SK-N-SH (cell line): ENCODE data around the gene TSGA10IP. TPM values are rescaled to one million over a fixed set of nuclear protein-coding genes. Genes with fewer than 3 reads are reported as not detected.

Source experiments
- CTCF ChIA-PET: fragments of 300-600, 350-600 bp; formaldehyde crosslinking; extraction: SDS; loops from one replicate; lab custom pipeline; 2021; lab: Yijun Ruan, JAX
- POLR2A ChIA-PET: fragments of 350-600 bp; sonication (Branson Sonifier 250); formaldehyde crosslinking; extraction: SDS; loops from one replicate; lab custom pipeline; 2020; ENCODE audit warnings: antibody characterized with exemption, inconsistent platforms; lab: Yijun Ruan, JAX
- DNase-seq: peaks from one replicate; pipeline ENCODE4 v3.0.0; 2012
- H2AFZ ChIP-seq: fragments of 200-600 bp; sonication (generic); 2 replicates; pipeline ENCODE4 v1.8.1; 2016; ENCODE audit warnings: antibody characterized with exemption, mild to moderate bottlenecking, low read depth
- H3F3A ChIP-seq: fragments of 200-600 bp; sonication (generic); replicated peaks from 2 replicates; pipeline ENCODE3; 2016; ENCODE audit warnings: antibody characterized with exemption, mild to moderate bottlenecking; ENCODE audit not compliant: insufficient read depth
- H3K27ac ChIP-seq, 2 experiments: fragments of 200-500 bp in 1 of 2; fragments of 200-600 bp in 1 of 2; sonication (Bioruptor generic) in 1 of 2; sonication (generic), shearing (Covaris generic) in 1 of 2; 2 replicates each; pipeline versions ENCODE4 v1.5.1 to v1.6.1; 2014 to 2016; ENCODE audit warnings: low read depth in 2 of 2, inconsistent platforms in 1 of 2, low read length in 1 of 2, mild to moderate bottlenecking in 1 of 2, mixed read lengths in 1 of 2
- H3K27me3 ChIP-seq: fragments of 200-600 bp; sonication (generic), shearing (Covaris generic); 2 replicates; pipeline ENCODE4 v1.6.1; 2016; ENCODE audit warnings: mixed run types; ENCODE audit not compliant: insufficient read depth
- H3K36me3 ChIP-seq, 2 experiments: fragments of 200-500 bp in 1 of 2; fragments of 200-600 bp in 1 of 2; sonication (Bioruptor generic) in 1 of 2; sonication (generic) in 1 of 2; replicated peaks in 1 of 2; 2 replicates each; pipeline versions ENCODE3 to v1.5.1; 2014 to 2016; ENCODE audit warnings: low read length in 1 of 2, mild to moderate bottlenecking in 1 of 2; ENCODE audit not compliant: insufficient read depth in 2 of 2, control insufficient read depth in 1 of 2
- H3K4me1 ChIP-seq, 2 experiments: fragments of 200-500 bp in 1 of 2; fragments of 200-600 bp in 1 of 2; sonication (Bioruptor generic) in 1 of 2; sonication (generic), shearing (Covaris generic) in 1 of 2; 2 replicates each; pipeline versions ENCODE4 v1.5.1 to v1.6.1; 2014 to 2016; ENCODE audit warnings: low read depth in 1 of 2, low read length in 1 of 2, mixed run types in 1 of 2; ENCODE audit not compliant: insufficient read depth in 2 of 2, control insufficient read depth in 1 of 2
- H3K4me2 ChIP-seq: fragments of 200-600 bp; sonication (generic), shearing (Covaris generic); 2 replicates; pipeline ENCODE4 v1.6.1; 2017; ENCODE audit warnings: mixed run types
- H3K4me3 ChIP-seq, 2 experiments: fragments of 200-500 bp in 1 of 2; fragments of 200-600 bp in 1 of 2; sonication (Bioruptor generic) in 1 of 2; sonication (generic), shearing (Covaris generic) in 1 of 2; 2 replicates each; pipeline versions ENCODE4 v1.5.1 to v1.8.1; 2014 to 2016; ENCODE audit warnings: low read depth in 2 of 2, inconsistent platforms in 1 of 2, low read length in 1 of 2, mild to moderate bottlenecking in 1 of 2, mixed read lengths in 1 of 2, moderate library complexity in 1 of 2
- H3K79me2 ChIP-seq: fragments of 200-600 bp; sonication (generic); 2 replicates; pipeline ENCODE4 v1.8.1; 2017; ENCODE audit warnings: mild to moderate bottlenecking; ENCODE audit not compliant: insufficient read depth
- H3K9ac ChIP-seq: fragments of 200-600 bp; sonication (generic); 2 replicates; pipeline ENCODE4 v1.6.1; 2017; ENCODE audit warnings: mixed run types
- H3K9me2 ChIP-seq: fragments of 200-600 bp; sonication (generic); 2 replicates; pipeline ENCODE4 v1.6.1; 2017; ENCODE audit warnings: mixed run types
- H3K9me3 ChIP-seq: fragments of 200-600 bp; sonication (generic); 2 replicates; pipeline ENCODE4 v1.6.1; 2017; ENCODE audit warnings: mixed run types, mild to moderate bottlenecking, moderate library complexity
- H4K20me1 ChIP-seq: fragments of 200-600 bp; sonication (generic); 2 replicates; pipeline ENCODE4 v1.6.1; 2017; ENCODE audit warnings: mild to moderate bottlenecking, mixed run types; ENCODE audit not compliant: insufficient read depth
- CHD2 ChIP-seq: fragments of 150-350 bp; IDR thresholded peaks from 2 replicates; pipeline ENCODE4 v1.6.1; 2018; ENCODE audit warnings: low read length; ENCODE audit not compliant: partially characterized antibody
- EP300 ChIP-seq, 2 experiments: IDR thresholded peaks; 2 replicates each; pipeline versions ENCODE4 v1.4.0 to v1.6.1; 2012; ENCODE audit warnings: borderline replicate concordance in 1 of 2, low read depth in 1 of 2, low read length in 1 of 2
- EZH2phosphoT487 ChIP-seq: fragments of 200-600 bp; sonication (generic); IDR thresholded peaks from 2 replicates; pipeline ENCODE4 v1.6.1; 2017; ENCODE audit warnings: low read depth, mixed run types, mild to moderate bottlenecking, antibody characterized with exemption, moderate library complexity, borderline replicate concordance
- FOSL2 ChIP-seq: IDR thresholded peaks from 2 replicates; pipeline ENCODE4 v1.4.0; 2012; ENCODE audit warnings: low read depth, mild to moderate bottlenecking, moderate library complexity, borderline replicate concordance
- FOXM1 ChIP-seq: IDR thresholded peaks from 2 replicates; pipeline ENCODE4 v1.4.0; 2012; ENCODE audit warnings: low read depth, mild to moderate bottlenecking
- GABPA ChIP-seq: IDR thresholded peaks from 2 replicates; pipeline ENCODE4 v1.4.0; 2012; ENCODE audit warnings: low read depth, mild to moderate bottlenecking
- GATA2 ChIP-seq: sonication (generic); formaldehyde crosslinking; IDR thresholded peaks from 2 replicates; pipeline ENCODE4 v1.5.0; 2020; ENCODE audit warnings: mild to moderate bottlenecking, missing genetic modification reagents
- JUND ChIP-seq: IDR thresholded peaks from 2 replicates; pipeline ENCODE4 v1.4.0; 2012
- MEF2A ChIP-seq: IDR thresholded peaks from 2 replicates; pipeline ENCODE4 v1.4.0; 2012; ENCODE audit warnings: low read depth, borderline replicate concordance
- NRF1 ChIP-seq: IDR thresholded peaks from 2 replicates; pipeline ENCODE4 v1.6.1; 2012; ENCODE audit warnings: low read depth, mild to moderate bottlenecking, low read length
- RAD21 ChIP-seq: IDR thresholded peaks from 2 replicates; pipeline ENCODE4 v1.6.1; 2012; ENCODE audit warnings: mild to moderate bottlenecking, low read length
- RCOR1 ChIP-seq: fragments of 150-350 bp; IDR thresholded peaks from 2 replicates; pipeline ENCODE4 v1.6.1; 2017; ENCODE audit warnings: antibody characterized with exemption, low read length
- RXRA ChIP-seq: IDR thresholded peaks from 2 replicates; pipeline ENCODE4 v1.4.0; 2012; ENCODE audit warnings: low read depth, mild to moderate bottlenecking, borderline replicate concordance
- TAF1 ChIP-seq: IDR thresholded peaks from 2 replicates; pipeline ENCODE4 v1.6.1; 2012; ENCODE audit warnings: low read depth, mild to moderate bottlenecking, low read length, moderate library complexity, borderline replicate concordance
- YY1 ChIP-seq: IDR thresholded peaks from 2 replicates; pipeline ENCODE4 v1.4.0; 2012; ENCODE audit warnings: low read depth, mild to moderate bottlenecking
- WGBS: methylation state at CpG from one replicate; pipeline ENCODE4 v1.1.6; 2017; ENCODE audit warnings: low lambda C conversion rate; 5-methylcytosine and 5-hydroxymethylcytosine counted together
- polyA plus RNA-seq, 3 experiments: library from polyadenylated mRNA; depleted of rRNA; stranded (reverse); fragments of >200 nt; gene quantifications; 2 replicates each; pipeline ENCODE4 v1.2.3, GENCODE V29; 2012
- TF ChIP-seq, protein P1 (sequence below): fragments of 150-350 bp; IDR thresholded peaks from 2 replicates; pipeline ENCODE4 v1.6.1; 2017; ENCODE audit warnings: antibody characterized with exemption, low read length, low read depth, borderline replicate concordance
- TF ChIP-seq, protein P2 (sequence below): fragments of 150-350 bp; IDR thresholded peaks from 2 replicates; pipeline ENCODE4 v1.6.1; 2016; ENCODE audit warnings: mild to moderate bottlenecking, low read depth, low read length
- TF ChIP-seq, protein P3 (sequence below): IDR thresholded peaks from 2 replicates; pipeline ENCODE4 v1.4.0; 2012; ENCODE audit warnings: low read depth
- TF ChIP-seq, protein P4 (sequence below): IDR thresholded peaks from 2 replicates; pipeline ENCODE4 v1.6.1; 2012; ENCODE audit warnings: mild to moderate bottlenecking, low read depth, low read length, moderate library complexity
- TF ChIP-seq, protein P5 (sequence below): IDR thresholded peaks from 2 replicates; pipeline ENCODE4 v1.4.0; 2012; ENCODE audit warnings: low read depth, borderline replicate concordance

Gene TSGA10IP
- polyA plus RNA-seq, 1 of the 3 experiments (the other 2 are of a cell fraction) = not detected

DNA sequence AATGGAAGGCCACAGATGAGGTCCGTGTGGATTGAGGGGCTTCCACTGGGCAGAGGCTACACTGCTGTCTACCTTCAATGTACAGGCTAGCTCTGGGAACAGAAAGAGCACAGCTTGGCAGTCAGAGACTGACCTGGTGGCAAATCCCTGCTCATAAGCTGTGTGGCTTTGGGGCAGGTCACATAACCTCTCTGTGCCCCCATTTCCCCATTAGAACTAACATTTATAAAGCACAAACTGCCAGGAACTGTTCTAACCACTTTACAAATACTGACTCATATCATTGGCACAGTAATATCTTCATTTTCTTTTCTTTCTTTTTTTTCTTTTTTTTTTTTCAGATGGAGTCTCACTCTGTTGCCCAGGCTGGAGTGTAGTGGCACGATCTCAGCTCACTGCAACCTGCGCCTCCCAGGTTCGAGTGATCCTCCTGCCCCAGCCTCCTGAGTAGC lies 48.2 kb upstream of the TSGA10IP start:
- Histone ChIP-seq H3K79me2 (peaks cover 96% of the 10 kb centered on the region), H3K4me2 (peak overlapping the region; percentile 89), H3K9me3 (no peaks in the 10 kb centered on the region), H3K9me2 (no peaks in the 10 kb centered on the region), H2AFZ (no peak overlapping the region), H3K27me3 (no peaks in the 10 kb centered on the region), H3K9ac (peak overlapping the region; percentile 97), H3K4me3 (peak overlapping the region in 1 of 2 experiments; percentile 82; a peak in 2 of 4 replicates), H3F3A (peaks cover 71% of the 10 kb centered on the region), H3K27ac (peak overlapping the region in 1 of 2 experiments; percentile 94; a peak in 2 of 4 replicates), H3K4me1 (peaks cover 19 to 48% of the 10 kb centered on the region in 2 experiments; a peak in 3 of 4 replicates), H4K20me1 (peaks cover 70% of the 10 kb centered on the region), H3K36me3 (peaks cover 0 to 44% of the 10 kb centered on the region in 2 experiments)
- POLR2A ChIA-PET = no interaction called here
- CTCF ChIA-PET = interaction anchor here (0.8 to 4.9 kb wide), 4 partner anchors 8 to 12 kb away, joined by 3 to 20 read pairs (median 12); partner anchors contain the start of genes CCDC85B and FIBP
- WGBS = 93% methylated on average over 4 of the region's 4 CpGs
- TF ChIP-seq, protein P1, sequence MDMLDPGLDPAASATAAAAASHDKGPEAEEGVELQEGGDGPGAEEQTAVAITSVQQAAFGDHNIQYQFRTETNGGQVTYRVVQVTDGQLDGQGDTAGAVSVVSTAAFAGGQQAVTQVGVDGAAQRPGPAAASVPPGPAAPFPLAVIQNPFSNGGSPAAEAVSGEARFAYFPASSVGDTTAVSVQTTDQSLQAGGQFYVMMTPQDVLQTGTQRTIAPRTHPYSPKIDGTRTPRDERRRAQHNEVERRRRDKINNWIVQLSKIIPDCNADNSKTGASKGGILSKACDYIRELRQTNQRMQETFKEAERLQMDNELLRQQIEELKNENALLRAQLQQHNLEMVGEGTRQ = no peak
- TF ChIP-seq YY1 = no peak
- TF ChIP-seq EZH2phosphoT487 = no peak
- no peak for TF ChIP-seq JUND
- TF ChIP-seq, protein P2, sequence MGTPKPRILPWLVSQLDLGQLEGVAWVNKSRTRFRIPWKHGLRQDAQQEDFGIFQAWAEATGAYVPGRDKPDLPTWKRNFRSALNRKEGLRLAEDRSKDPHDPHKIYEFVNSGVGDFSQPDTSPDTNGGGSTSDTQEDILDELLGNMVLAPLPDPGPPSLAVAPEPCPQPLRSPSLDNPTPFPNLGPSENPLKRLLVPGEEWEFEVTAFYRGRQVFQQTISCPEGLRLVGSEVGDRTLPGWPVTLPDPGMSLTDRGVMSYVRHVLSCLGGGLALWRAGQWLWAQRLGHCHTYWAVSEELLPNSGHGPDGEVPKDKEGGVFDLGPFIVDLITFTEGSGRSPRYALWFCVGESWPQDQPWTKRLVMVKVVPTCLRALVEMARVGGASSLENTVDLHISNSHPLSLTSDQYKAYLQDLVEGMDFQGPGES = no peak
- TF ChIP-seq CHD2 = no peak
- TF ChIP-seq FOXM1 = no peak
- no peak for TF ChIP-seq MEF2A
- TF ChIP-seq, protein P3, sequence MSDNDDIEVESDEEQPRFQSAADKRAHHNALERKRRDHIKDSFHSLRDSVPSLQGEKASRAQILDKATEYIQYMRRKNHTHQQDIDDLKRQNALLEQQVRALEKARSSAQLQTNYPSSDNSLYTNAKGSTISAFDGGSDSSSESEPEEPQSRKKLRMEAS = no peak
- TF ChIP-seq EP300 (IDR thresholded peaks at IDR 0.05; ENCODE audit: borderline replicate concordance in 1 of 2, low read depth in 1 of 2, low read length in 1 of 2) = no peak
- no peak for TF ChIP-seq RAD21
- no peak for TF ChIP-seq RCOR1
- no peak for TF ChIP-seq TAF1
- no peak for TF ChIP-seq GATA2 (CRISPR knock-in tag)
- TF ChIP-seq NRF1 = no peak
- TF ChIP-seq, protein P4, sequence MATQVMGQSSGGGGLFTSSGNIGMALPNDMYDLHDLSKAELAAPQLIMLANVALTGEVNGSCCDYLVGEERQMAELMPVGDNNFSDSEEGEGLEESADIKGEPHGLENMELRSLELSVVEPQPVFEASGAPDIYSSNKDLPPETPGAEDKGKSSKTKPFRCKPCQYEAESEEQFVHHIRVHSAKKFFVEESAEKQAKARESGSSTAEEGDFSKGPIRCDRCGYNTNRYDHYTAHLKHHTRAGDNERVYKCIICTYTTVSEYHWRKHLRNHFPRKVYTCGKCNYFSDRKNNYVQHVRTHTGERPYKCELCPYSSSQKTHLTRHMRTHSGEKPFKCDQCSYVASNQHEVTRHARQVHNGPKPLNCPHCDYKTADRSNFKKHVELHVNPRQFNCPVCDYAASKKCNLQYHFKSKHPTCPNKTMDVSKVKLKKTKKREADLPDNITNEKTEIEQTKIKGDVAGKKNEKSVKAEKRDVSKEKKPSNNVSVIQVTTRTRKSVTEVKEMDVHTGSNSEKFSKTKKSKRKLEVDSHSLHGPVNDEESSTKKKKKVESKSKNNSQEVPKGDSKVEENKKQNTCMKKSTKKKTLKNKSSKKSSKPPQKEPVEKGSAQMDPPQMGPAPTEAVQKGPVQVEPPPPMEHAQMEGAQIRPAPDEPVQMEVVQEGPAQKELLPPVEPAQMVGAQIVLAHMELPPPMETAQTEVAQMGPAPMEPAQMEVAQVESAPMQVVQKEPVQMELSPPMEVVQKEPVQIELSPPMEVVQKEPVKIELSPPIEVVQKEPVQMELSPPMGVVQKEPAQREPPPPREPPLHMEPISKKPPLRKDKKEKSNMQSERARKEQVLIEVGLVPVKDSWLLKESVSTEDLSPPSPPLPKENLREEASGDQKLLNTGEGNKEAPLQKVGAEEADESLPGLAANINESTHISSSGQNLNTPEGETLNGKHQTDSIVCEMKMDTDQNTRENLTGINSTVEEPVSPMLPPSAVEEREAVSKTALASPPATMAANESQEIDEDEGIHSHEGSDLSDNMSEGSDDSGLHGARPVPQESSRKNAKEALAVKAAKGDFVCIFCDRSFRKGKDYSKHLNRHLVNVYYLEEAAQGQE = no peak
- TF ChIP-seq, protein P5, sequence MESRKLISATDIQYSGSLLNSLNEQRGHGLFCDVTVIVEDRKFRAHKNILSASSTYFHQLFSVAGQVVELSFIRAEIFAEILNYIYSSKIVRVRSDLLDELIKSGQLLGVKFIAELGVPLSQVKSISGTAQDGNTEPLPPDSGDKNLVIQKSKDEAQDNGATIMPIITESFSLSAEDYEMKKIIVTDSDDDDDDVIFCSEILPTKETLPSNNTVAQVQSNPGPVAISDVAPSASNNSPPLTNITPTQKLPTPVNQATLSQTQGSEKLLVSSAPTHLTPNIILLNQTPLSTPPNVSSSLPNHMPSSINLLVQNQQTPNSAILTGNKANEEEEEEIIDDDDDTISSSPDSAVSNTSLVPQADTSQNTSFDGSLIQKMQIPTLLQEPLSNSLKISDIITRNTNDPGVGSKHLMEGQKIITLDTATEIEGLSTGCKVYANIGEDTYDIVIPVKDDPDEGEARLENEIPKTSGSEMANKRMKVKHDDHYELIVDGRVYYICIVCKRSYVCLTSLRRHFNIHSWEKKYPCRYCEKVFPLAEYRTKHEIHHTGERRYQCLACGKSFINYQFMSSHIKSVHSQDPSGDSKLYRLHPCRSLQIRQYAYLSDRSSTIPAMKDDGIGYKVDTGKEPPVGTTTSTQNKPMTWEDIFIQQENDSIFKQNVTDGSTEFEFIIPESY = no peak
- no peak for TF ChIP-seq FOSL2
- TF ChIP-seq RXRA = no peak
- TF ChIP-seq GABPA = no peak
- no peak for DNase-seq
